Measurements from ENCODE around the gene WDR93. TPM values are rescaled to one million over a fixed set of nuclear protein-coding genes. Genes with fewer than 3 reads are reported as not detected.

Gene WDR93
- total RNA-seq, 1 donor from 2014 or later, result 0.16 TPM

GRCh38 chr15:89732451-89733172, 42.0 kb downstream of the WDR93 start:
- H3K4me1 Mint-ChIP-seq, result no peaks in the 10 kb centered on the region
- CTCF ChIA-PET, result no interaction called here
- no peaks in the 10 kb centered on the region for H3K9me3 Mint-ChIP-seq
- peaks cover 11% of the 10 kb centered on the region for H3K27me3 Mint-ChIP-seq
- no peak for TF ChIP-seq CTCF (IDR thresholded peaks at IDR 0.05)
- no peaks in the 10 kb centered on the region for H3K36me3 Mint-ChIP-seq (ENCODE audit: low read depth)
- intact Hi-C loops (cut with micrococcal nuclease), result no loop called here
- no peak for ATAC-seq (ENCODE audit: low read depth)
- no peak overlapping the region for H3K4me3 Mint-ChIP-seq
- H3K27ac Mint-ChIP-seq, result no peak overlapping the region
- POLR2A ChIA-PET, result no interaction called here
- DNase-seq, result no peak

DNA sequence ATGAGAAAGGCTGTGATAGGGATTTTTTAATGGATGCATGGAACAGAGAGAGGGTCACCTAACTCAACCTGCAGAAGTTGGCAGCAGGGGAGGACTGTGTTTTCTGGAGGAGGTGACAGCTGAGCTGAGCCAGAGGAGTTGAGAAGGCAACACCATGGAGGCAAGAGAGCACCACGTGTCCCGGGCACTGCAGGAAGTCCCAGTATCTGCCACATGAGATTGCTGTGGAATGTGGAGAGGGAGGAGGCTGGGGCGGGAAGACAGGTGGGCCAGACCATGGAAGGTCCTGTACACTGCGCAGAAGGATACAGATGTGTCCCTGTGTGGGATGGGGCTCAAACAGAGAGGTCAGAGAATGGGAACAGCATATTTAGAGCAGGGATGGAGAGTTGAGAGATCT, 45.2 kb downstream of the WDR93 start:
- ChIA-PET POLR2A (no interaction called here), CTCF (no interaction called here)
- Mint-ChIP-seq H3K4me1 (peaks cover 2% of the 10 kb centered on the region), H3K4me3 (no peak overlapping the region), H3K27ac (no peak overlapping the region), H3K36me3 (ENCODE audit: low read depth) (no peaks in the 10 kb centered on the region), H3K27me3 (peaks cover 9% of the 10 kb centered on the region), H3K9me3 (no peaks in the 10 kb centered on the region)
- no peak for ATAC-seq (ENCODE audit: low read depth)
- intact Hi-C loops (cut with micrococcal nuclease), result no loop called here
- DNase-seq, result no peak
- TF ChIP-seq CTCF (IDR thresholded peaks at IDR 0.05), result no peak

GRCh38 chr15:89740137-89740536, 49.5 kb downstream of the WDR93 start:
- DNase-seq (no peak), ATAC-seq (ENCODE audit: low read depth) (peak; percentile 90)
- Mint-ChIP-seq H3K27ac (no peak overlapping the region), H3K27me3 (peaks cover 8% of the 10 kb centered on the region), H3K4me3 (peak overlapping the region; percentile 15), H3K4me1 (peaks cover 2% of the 10 kb centered on the region), H3K36me3 (ENCODE audit: low read depth) (no peaks in the 10 kb centered on the region), H3K9me3 (no peaks in the 10 kb centered on the region)
- TF ChIP-seq CTCF (IDR thresholded peaks at IDR 0.05), result peak; percentile 25
- intact Hi-C loops (cut with micrococcal nuclease), result loop anchor here (1.0 kb wide), 6 partner anchors 10 to 479 kb away; no protein-coding TSS in a partner anchor
- CTCF ChIA-PET, result interaction anchor here (0.7 to 3.7 kb wide), 12 partner anchors 9 to 448 kb away, joined by 3 to 76 read pairs (median 6); partner anchors contain the start of genes AP3S2 and MESP1
- POLR2A ChIA-PET, result interaction anchor here (1.1 to 1.2 kb wide), 2 partner anchors 10 to 11 kb away, joined by 3 read pairs; no protein-coding TSS in a partner anchor

- no peaks in the 10 kb centered on the region for H3K9me3 Mint-ChIP-seq
- H3K27me3 Mint-ChIP-seq, result peaks cover 6% of the 10 kb centered on the region
- H3K4me1 Mint-ChIP-seq, result peaks cover 2% of the 10 kb centered on the region
- DNase-seq (no peak), ATAC-seq (ENCODE audit: low read depth) (no peak)
- no peaks in the 10 kb centered on the region for H3K36me3 Mint-ChIP-seq (ENCODE audit: low read depth)
- intact Hi-C loops (cut with micrococcal nuclease), result no loop called here
- H3K27ac Mint-ChIP-seq, result no peak overlapping the region
- TF ChIP-seq CTCF (IDR thresholded peaks at IDR 0.05), result no peak
- POLR2A ChIA-PET, result interaction anchor here (0.7 kb wide), 1 partner anchor 326 kb away, joined by 3 read pairs; no protein-coding TSS in a partner anchor
- no peak overlapping the region for H3K4me3 Mint-ChIP-seq
- CTCF ChIA-PET, result interaction anchor here (1.2 to 3.7 kb wide), 2 partner anchors 122 to 132 kb away, joined by 3 to 76 read pairs; no protein-coding TSS in a partner anchor
Observed at GRCh38 chr15:89743011-89743410, 52.4 kb downstream of the WDR93 start.

GRCh38 chr15:89743594-89743993, 53.0 kb downstream of the WDR93 start:
- Mint-ChIP-seq H3K4me3 (no peak overlapping the region), H3K36me3 (ENCODE audit: low read depth) (no peaks in the 10 kb centered on the region), H3K27ac (no peak overlapping the region), H3K9me3 (no peaks in the 10 kb centered on the region), H3K27me3 (peaks cover 6% of the 10 kb centered on the region), H3K4me1 (peaks cover 2% of the 10 kb centered on the region)
- intact Hi-C loops (cut with micrococcal nuclease), result no loop called here
- DNase-seq (no peak), ATAC-seq (ENCODE audit: low read depth) (no peak)
- ChIA-PET CTCF (no interaction called here), POLR2A (interaction anchor here (0.7 kb wide), 1 partner anchor 326 kb away, joined by 3 read pairs; no protein-coding TSS in a partner anchor)
- TF ChIP-seq CTCF (IDR thresholded peaks at IDR 0.05), result no peak

Data from activated B cell treated with CpG ODN at 0.5 μM for 24 hours (primary cell).